Measurements from ENCODE around the gene HOXC9.

Gene HOXC9

GRCh38 chr12:54030442-54030801 is 30.5 kb downstream of the HOXC9 start:
- no peak for DNase-seq
- no peak for TF ChIP-seq CTCF (IDR thresholded peaks at IDR 0.05; ENCODE audit: low read depth, low read length, missing control alignments)
- Histone ChIP-seq H3K36me3 (replicated peaks) (no peaks in the 10 kb centered on the region), H3K27ac (no peak overlapping the region), H3K27me3 (replicated peaks) (peaks cover 93% of the 10 kb centered on the region), H3K4me3 (ENCODE audit: low read depth, low read length) (no peak overlapping the region)
- in situ Hi-C loops (cut with HindIII; ENCODE audit: low pct_ligation_motif_present, low sequenced_read_pairs): no loop called here

- no peaks in the 10 kb centered on the region for H3K36me3 ChIP-seq (replicated peaks)
- H3K4me3 ChIP-seq (ENCODE audit: low read depth, low read length): no peak overlapping the region
- H3K27me3 ChIP-seq (replicated peaks): peaks cover 93% of the 10 kb centered on the region
- no peak for DNase-seq
- no peak for TF ChIP-seq CTCF (IDR thresholded peaks at IDR 0.05; ENCODE audit: low read depth, low read length, missing control alignments)
- no peak overlapping the region for H3K27ac ChIP-seq
- in situ Hi-C loops (cut with HindIII; ENCODE audit: low pct_ligation_motif_present, low sequenced_read_pairs): no loop called here
Observed at GRCh38 chr12:54030889-54031471, 31.0 kb downstream of the HOXC9 start.

GRCh38 chr12:54031480-54031879 is 31.5 kb downstream of the HOXC9 start:
- in situ Hi-C loops (cut with HindIII; ENCODE audit: low pct_ligation_motif_present, low sequenced_read_pairs): no loop called here
- no peaks in the 10 kb centered on the region for H3K36me3 ChIP-seq (replicated peaks)
- peaks cover 90% of the 10 kb centered on the region for H3K27me3 ChIP-seq (replicated peaks)
- DNase-seq: no peak
- H3K27ac ChIP-seq: no peak overlapping the region
- no peak overlapping the region for H3K4me3 ChIP-seq (ENCODE audit: low read depth, low read length)
- TF ChIP-seq CTCF (IDR thresholded peaks at IDR 0.05; ENCODE audit: low read depth, low read length, missing control alignments): no peak

GRCh38 chr12:54032086-54032619 is 32.2 kb downstream of the HOXC9 start:
- no peak for DNase-seq
- H3K27ac ChIP-seq: no peak overlapping the region
- no peak for TF ChIP-seq CTCF (IDR thresholded peaks at IDR 0.05; ENCODE audit: low read depth, low read length, missing control alignments)
- in situ Hi-C loops (cut with HindIII; ENCODE audit: low pct_ligation_motif_present, low sequenced_read_pairs): no loop called here
- peaks cover 90% of the 10 kb centered on the region for H3K27me3 ChIP-seq (replicated peaks)
- H3K4me3 ChIP-seq (ENCODE audit: low read depth, low read length): no peak overlapping the region
- no peaks in the 10 kb centered on the region for H3K36me3 ChIP-seq (replicated peaks)

- H3K4me3 ChIP-seq (ENCODE audit: low read depth, low read length): no peak within 1 kb of the TSS
- TF ChIP-seq CTCF (IDR thresholded peaks at IDR 0.05; ENCODE audit: low read depth, low read length, missing control alignments): peak; percentile 93
- peak; percentile 16 for DNase-seq
- no peaks in the 10 kb centered on the region for H3K36me3 ChIP-seq (replicated peaks)
- in situ Hi-C loops (cut with HindIII; ENCODE audit: low pct_ligation_motif_present, low sequenced_read_pairs): no loop called here
- no peak within 1 kb of the TSS for H3K27ac ChIP-seq
- peaks cover 90% of the 10 kb centered on the region for H3K27me3 ChIP-seq (replicated peaks)
Observed at GRCh38 chr12:54032627-54033100, 32.7 kb downstream of the HOXC9 start, which contains the start of gene HOXC5. Gene HOXC5, plus strand, starts transcription at chr12:54033050. Its CDS starts 73 bp downstream, at chr12:54033123.

All from brain microvascular endothelial cell (primary cell).